Daoy (cell line): ENCODE results near the gene KRT31. TPM values are rescaled to one million over a fixed set of nuclear protein-coding genes. Genes with fewer than 3 reads are reported as not detected.

ENCODE experiments used
- total RNA-seq: library from RNA; depleted of rRNA; stranded (reverse); fragments of >200 nt; shearing (Covaris generic); gene quantifications from 2 replicates; pipeline ENCODE4 v1.2.3, GENCODE V29; 2014; rRNA removed

The KRT31 gene
- total RNA-seq, 1 experiment from 2014 or later = not detected

Other genes starting within 250 kb of the KRT31 start
- gene KRTAP4-5, start 247.8 kb downstream of the KRT31 start, total RNA-seq = not detected in 2 replicates
- not detected in 2 replicates for gene KRTAP4-4, start 236.9 kb downstream of the KRT31 start, total RNA-seq
- not detected in 2 replicates for gene KRTAP4-3, start 229.4 kb downstream of the KRT31 start, total RNA-seq
- not detected in 2 replicates for gene KRTAP4-2, start 219.4 kb downstream of the KRT31 start, total RNA-seq
- not detected in 2 replicates for gene KRTAP4-1, start 212.7 kb downstream of the KRT31 start, total RNA-seq
- gene KRTAP9-1, start 207.7 kb downstream of the KRT31 start, total RNA-seq = not detected in 2 replicates
- gene KRTAP9-2, start 171.0 kb downstream of the KRT31 start, total RNA-seq = not detected in 2 replicates
- gene KRTAP9-3, start 165.2 kb downstream of the KRT31 start, total RNA-seq = not detected in 2 replicates
- gene KRTAP9-8, start 159.6 kb downstream of the KRT31 start, total RNA-seq = not detected in 2 replicates
- not detected in 2 replicates for gene KRTAP9-4, start 147.9 kb downstream of the KRT31 start, total RNA-seq
- not detected in 2 replicates for gene KRTAP9-9, start 142.2 kb downstream of the KRT31 start, total RNA-seq
- gene KRTAP9-6, start 132.2 kb downstream of the KRT31 start, total RNA-seq = not detected in 2 replicates
- not detected in 2 replicates for gene KRTAP9-7, start 121.9 kb downstream of the KRT31 start, total RNA-seq
- gene KRTAP29-1, start 94.8 kb downstream of the KRT31 start, total RNA-seq = not detected in 2 replicates
- gene KRTAP16-1, start 88.3 kb downstream of the KRT31 start, total RNA-seq = not detected in 2 replicates
- not detected in 2 replicates for gene KRTAP17-1, start 81.9 kb downstream of the KRT31 start, total RNA-seq
- gene KRT33A, start 46.8 kb downstream of the KRT31 start, total RNA-seq = not detected in 2 replicates
- not detected in 2 replicates for gene KRT33B, start 27.8 kb downstream of the KRT31 start, total RNA-seq
- 0.46 and 1.4 TPM in 2 replicates for gene KRT34, start 15.3 kb downstream of the KRT31 start, total RNA-seq
- not detected in 2 replicates for gene KRT37, start 27.0 kb upstream of the KRT31 start, total RNA-seq
- not detected in 2 replicates for gene KRT38, start 43.4 kb upstream of the KRT31 start, total RNA-seq
- gene KRT32, start 69.8 kb upstream of the KRT31 start, total RNA-seq = 0.06 TPM in 2 replicates
- not detected in 2 replicates for gene KRT35, start 83.5 kb upstream of the KRT31 start, total RNA-seq
- not detected in 2 replicates for gene KRT36, start 92.3 kb upstream of the KRT31 start, total RNA-seq
- not detected in 2 replicates for gene KRT13, start 108.0 kb upstream of the KRT31 start, total RNA-seq
- 0.51 and 3.1 TPM in 2 replicates for gene KRT15, start 121.3 kb upstream of the KRT31 start, total RNA-seq
- 0.86 TPM in 1 of 2 replicates, not detected in the other for gene KRT19, start 130.7 kb upstream of the KRT31 start, total RNA-seq
- gene KRT9, start 174.5 kb upstream of the KRT31 start, total RNA-seq = not detected in 2 replicates
- 0.63 and 1.4 TPM in 2 replicates for gene KRT14, start 189.3 kb upstream of the KRT31 start, total RNA-seq
- 1.0 TPM in 1 of 2 replicates, not detected in the other for gene KRT16, start 215.2 kb upstream of the KRT31 start, total RNA-seq
- 276 and 317 TPM in 2 replicates for gene KRT17, start 227.0 kb upstream of the KRT31 start, total RNA-seq